HG03457 (cell line): ENCODE data around the gene ITPRIP.

Experiments
- ATAC-seq: cut with Tn5 transposase; IDR thresholded peaks from one replicate; pipeline ENCODE4 v1.9.1; 2021; ENCODE audit warnings: moderate number of reproducible peaks; ENCODE audit not compliant: unreplicated experiment

The ITPRIP gene

DNA sequence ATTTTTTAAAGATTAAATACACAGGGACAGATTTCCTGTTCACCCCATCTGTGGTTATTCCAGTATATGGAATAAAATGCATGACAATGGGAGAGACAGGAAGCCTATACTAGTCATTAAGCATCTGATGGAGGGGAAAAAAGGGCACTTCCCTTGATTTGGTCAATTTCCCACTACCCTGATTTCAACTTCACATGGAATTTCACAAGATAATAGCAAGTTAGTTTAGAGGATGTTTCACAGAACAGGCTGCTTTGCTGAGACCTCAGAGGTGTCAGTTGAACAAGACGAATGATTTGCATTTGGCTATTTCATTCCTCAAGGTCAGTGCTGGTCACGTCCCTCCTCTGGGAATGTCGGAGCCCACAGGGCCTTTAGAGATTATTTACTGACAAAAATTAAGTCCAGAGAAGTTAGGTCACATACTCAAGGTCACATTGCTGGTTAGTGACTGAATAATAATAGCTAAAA lies 4.7 kb upstream of the ITPRIP start:
- ATAC-seq: no peak

DNA sequence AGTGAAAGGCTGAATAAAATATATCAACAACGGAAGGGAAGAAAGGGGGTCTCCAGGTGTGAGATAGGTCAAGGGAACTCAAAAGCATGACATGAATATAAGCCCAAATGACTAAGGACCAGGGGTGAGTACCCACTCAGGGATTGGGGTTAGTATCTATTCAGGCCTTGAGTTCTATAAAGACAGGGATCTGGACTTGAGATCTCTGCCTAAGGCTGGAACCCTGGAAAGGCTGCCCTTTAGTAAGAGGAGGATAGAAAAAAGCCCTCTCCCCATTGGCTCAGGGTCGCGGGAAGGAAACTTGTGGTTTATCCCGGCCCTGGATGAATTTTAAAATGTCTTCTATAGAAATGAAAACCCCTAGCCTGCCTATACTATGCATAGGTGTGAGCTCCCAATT lies 2.4 kb upstream of the ITPRIP start:
- ATAC-seq: no peak

- ATAC-seq: no peak
Measured at GRCh38 chr10:104340111-104340526, 1.9 kb upstream of the ITPRIP start.

DNA sequence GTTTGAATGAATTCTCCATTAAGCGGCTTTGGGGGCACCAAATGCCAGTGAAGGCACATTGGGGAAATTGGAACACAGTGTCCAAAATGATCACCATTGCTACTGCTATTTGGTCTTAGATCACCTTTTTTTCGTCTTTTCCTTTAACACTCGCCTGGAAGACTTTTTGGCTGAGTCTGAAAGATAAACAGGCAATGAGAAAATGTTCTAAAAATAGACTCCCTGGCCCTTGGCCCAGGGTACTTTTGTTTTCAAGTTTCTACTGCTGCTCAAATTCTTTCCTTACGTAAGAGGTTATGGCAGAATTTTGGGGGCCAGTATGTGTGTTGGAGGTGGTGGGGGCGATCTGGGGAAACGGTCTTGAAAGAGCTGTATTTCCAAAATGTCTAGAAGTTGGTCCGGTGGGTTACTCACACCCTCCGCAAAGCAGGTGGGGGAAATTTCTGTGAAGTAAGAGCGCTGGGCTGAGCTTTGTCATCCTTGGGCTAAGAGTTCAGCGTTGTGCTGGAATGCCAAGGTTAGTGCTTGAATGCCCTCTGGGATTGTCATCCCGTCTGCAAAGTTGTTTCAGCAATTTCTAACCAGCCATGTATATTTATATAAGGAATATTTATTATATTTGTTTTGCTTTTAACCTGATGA lies 1.3 kb upstream of the ITPRIP start:
- no peak for ATAC-seq

GRCh38 chr10:104337521-104337984 lies 712 bp downstream of the ITPRIP start:
- peak; percentile 39 for ATAC-seq

DNA sequence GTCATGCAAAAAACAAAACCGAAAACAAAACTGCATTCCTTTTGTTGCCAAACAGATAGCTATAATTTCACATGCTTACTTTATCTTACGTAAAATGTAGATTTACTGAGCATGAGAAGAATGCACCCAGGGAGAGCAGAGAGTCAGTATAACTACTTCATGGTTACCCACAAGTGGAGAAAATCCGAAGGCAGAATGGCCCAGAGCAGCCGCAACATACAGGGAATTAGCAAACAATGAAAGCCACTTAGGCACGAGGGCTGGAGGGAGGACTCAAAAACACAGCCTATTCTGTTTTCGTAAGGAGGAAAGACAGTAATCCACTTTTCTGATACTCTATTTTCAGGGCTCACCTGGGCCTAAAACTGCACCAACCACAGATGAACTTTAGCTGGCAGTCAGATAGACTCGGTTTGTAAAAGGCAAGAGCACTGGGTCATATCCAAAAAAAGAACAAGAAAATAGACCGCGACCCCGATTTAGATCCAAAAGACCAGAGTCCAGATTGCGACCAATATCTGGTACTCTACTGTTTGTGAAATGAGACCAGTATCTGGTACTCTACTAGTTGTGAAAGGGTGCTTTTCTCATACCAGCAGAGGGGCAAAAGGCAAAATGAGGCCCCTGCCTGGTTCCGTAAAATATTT lies 1.3 kb downstream of the ITPRIP start:
- ATAC-seq: no peak

DNA sequence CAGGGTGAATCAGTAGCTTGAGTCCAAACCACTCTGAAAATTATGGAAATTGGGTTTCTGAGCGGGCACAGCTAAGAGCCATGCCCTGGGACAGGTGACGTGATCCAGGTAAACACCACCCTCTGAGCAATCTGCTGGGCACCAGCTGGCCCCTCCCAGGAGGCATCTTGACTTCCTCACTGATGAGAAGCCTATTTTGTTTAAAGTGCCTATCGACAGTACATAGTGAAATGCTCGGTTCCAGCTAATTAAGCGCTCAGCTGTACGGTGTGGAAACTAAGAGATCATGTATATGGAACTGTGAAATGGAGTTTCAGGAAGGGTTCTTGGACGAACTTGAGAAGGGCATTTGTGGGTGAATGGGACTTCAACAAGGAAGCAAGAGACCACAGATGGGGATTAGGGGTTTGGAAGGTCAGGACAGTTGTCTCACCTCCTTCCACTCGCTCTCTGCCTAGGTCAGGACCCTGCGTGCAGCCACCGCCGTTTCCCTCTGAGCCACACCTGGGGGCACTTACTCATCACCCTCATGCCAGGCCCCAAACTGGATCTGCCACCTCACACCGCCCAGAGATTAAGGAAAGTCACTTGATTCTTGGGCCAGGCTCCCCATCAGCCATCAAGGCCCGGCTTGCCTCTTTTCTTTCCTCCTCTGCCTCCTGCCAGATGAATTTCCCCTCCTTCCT lies 3.2 kb downstream of the ITPRIP start:
- ATAC-seq: no peak

DNA sequence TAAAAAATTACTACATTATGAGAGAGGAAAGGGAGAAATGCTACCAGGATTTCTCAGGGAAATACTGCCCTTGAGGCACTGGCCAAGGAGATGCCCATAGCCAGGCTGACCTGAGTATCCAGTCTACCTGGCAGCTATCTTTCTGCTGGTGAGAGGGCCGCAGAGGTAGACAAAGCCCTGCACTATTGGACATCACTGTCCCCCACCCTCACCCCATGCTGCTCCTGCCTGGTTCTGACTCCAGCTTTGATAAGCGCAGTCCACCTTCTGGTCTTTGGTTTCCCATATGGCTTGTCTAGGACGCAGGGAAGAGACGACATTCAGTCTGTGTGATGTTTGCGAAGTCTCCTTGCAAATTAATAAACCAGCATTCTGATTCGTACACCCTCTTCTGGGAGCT lies 3.7 kb downstream of the ITPRIP start:
- no peak for ATAC-seq

DNA sequence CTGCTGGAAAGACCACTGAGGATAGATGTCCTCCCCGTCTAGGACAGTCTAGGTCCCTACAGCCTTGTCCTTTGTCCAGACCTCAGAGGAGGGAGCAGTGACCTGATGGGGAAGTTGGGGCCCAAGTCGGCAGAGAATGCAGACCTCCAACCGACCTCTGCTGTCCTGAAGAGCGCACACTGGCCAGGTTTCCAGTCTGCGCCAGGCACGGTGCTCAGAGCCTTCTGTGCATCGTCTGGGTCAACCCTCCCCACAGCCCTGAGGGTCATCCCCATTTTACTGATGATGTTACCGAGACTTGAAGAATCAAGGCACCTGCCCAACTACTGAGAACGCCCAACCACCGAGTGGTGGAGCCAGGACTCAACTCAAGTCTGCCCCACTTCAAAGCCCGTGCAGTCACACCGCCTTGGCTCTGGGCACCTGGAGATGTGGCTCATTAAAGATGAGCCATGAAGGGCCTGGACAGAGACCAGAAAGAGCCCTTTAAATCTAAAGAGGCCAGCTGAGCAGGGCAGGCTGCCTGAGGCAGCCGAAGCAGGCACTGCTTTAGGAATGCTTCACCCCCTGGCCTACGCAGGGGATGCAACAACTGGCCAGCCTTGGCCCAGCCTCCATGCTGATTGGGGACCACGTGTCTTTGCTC lies 4.4 kb downstream of the ITPRIP start:
- ATAC-seq: no peak

GRCh38 chr10:104333032-104333727 lies 5.1 kb downstream of the ITPRIP start:
- ATAC-seq: no peak

- no peak for ATAC-seq
Measured at GRCh38 chr10:104332243-104333031, 5.8 kb downstream of the ITPRIP start.

GRCh38 chr10:104331208-104331838 lies 6.9 kb downstream of the ITPRIP start:
- ATAC-seq: no peak

DNA sequence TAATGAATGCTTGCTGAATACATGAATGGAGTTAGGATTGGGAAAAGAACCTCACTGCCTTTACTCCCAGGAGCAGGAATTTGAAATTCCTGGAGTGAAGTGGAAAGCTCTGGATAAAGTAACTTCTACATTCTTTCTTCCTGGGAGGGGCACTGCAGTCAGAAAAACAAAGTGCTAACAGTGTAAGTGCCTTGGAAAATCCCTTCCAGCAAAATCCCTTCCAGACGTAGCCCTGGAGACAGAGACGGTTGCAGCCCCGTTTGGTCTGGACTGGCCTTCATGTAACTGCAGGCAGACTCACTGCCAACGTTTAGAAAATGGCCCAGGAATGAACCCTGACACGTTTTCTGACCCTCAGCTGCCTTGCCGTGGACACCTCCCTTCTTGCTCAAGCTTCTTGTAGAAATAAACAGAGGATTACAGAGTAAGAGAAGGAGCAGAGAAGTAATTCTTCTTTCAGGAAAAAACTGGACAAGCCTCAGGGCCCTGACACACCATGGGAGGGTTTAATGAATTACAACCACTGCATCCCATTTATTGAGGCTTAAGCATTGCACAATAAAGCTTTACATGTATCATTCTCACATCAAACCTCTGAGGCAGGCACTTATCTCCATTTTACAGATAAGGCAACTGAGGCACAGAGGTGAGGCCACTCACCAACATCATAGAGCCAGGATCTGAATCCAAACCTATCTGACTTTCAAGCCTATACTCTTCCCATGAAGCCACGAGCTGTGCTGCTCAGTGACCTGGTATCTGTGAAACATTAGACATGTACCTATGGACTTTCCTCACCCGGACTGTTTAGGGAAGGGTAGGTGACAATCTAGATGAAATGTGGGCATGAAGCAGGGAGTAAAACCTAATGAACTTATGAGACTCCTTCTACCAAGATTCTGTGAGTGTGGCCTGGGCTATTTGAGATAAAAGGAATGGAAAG lies 7.8 kb downstream of the ITPRIP start:
- ATAC-seq: no peak

- no peak for ATAC-seq
Measured at GRCh38 chr10:104329735-104330134, 8.5 kb downstream of the ITPRIP start.

DNA sequence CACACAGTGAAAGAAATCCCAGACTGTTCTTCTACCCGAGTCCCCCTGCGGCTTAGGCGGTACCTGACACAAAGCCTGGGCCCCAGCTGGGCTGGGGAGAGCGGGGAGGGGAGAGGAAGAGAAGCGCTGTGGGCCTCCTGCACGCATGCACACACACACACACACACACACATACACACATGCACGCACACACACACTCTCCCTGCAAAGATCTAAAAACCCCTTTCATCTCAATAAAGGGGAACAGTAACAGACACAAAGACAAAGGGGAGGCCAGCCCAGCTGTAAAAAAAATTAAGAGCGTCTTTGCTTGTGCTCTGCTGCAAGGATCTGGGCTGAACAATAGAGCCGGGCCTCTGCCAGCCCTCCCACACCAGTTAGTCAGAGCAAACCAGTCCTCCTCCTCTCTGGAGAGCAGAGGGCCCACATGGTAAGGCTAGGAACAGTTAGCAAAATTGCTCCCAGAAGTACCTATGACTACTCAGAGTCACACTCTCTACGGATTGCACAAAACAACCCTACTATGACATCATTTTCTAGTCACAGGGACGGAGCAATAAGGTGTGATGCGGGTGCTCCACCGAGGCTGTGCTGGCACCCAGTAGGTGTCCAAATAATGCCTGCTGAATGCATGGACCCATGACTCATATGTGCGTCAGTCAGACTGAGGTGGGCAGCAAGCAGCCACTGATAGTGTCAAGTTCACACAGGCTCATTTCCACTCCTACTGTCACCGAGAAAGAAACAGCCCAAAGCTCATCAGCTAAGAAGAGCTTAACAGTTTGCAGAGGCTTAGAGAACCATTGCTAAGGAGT lies 9.2 kb downstream of the ITPRIP start:
- peak; percentile 37 for ATAC-seq

DNA sequence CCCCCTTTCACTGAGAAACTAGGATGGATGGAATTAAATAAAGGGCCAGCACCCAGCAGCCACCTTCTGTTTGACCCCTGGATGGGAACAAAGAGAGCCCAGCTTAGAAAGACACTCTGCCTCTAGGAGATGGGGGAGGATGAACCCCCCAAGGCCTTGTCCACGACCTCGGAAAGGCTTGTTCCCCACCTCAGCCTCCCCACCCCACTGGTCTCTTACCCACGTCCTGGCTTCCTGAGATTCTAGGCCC lies 9.7 kb downstream of the ITPRIP start:
- ATAC-seq: no peak

- no peak for ATAC-seq
Measured at GRCh38 chr10:104327745-104328645, 10.3 kb downstream of the ITPRIP start.
